SK-N-MC (cell line): ENCODE measurements around the gene ZSWIM3.

Experiments
- DNase-seq: peaks from one replicate; pipeline ENCODE4 v3.0.0-alpha.2; 2011; ENCODE audit warnings: low read depth, low spot score
- H3K27ac ChIP-seq: fragments of 200-600 bp; sonication (generic); 2 replicates; pipeline ENCODE4 v1.5.1; 2016; ENCODE audit warnings: mixed run types
- H3K36me3 ChIP-seq: fragments of 200-600 bp; sonication (generic); 2 replicates; pipeline ENCODE4 v1.6.1; 2017; ENCODE audit warnings: antibody characterized with exemption, low read length, mixed read lengths; ENCODE audit not compliant: insufficient read depth
- H3K4me3 ChIP-seq: fragments of 200-600 bp; sonication (generic); 2 replicates; pipeline ENCODE4 v1.5.1; 2016
- H3K9ac ChIP-seq: fragments of 200-600 bp; sonication (generic); 2 replicates; pipeline ENCODE4 v1.8.0; 2017; ENCODE audit warnings: mixed run types, mixed read lengths; ENCODE audit not compliant: insufficient read length
- H3K9me3 ChIP-seq: fragments of 200-600 bp; sonication (generic); 2 replicates; pipeline ENCODE4 v1.6.1; 2017; ENCODE audit warnings: low read depth, mild to moderate bottlenecking, antibody characterized with exemption, low read length, moderate library complexity, mixed read lengths
- EZH2 ChIP-seq: fragments of 200-600 bp; sonication (generic); IDR thresholded peaks from one replicate; pipeline ENCODE4 v1.6.1; 2017; ENCODE audit warnings: antibody characterized with exemption
- FOXP2 ChIP-seq: optimal IDR thresholded peaks from 2 replicates; pipeline ENCODE3; 2011; ENCODE audit warnings: mild to moderate bottlenecking, moderate library complexity; ENCODE audit not compliant: insufficient read depth; ENCODE audit errors: extremely low read length, control extremely low read depth
- POLR2AphosphoS5 ChIP-seq: IDR thresholded peaks from 2 replicates; pipeline ENCODE4 v1.6.1; 2012; ENCODE audit warnings: mild to moderate bottlenecking, low read depth, low read length, borderline replicate concordance

Gene ZSWIM3

DNA sequence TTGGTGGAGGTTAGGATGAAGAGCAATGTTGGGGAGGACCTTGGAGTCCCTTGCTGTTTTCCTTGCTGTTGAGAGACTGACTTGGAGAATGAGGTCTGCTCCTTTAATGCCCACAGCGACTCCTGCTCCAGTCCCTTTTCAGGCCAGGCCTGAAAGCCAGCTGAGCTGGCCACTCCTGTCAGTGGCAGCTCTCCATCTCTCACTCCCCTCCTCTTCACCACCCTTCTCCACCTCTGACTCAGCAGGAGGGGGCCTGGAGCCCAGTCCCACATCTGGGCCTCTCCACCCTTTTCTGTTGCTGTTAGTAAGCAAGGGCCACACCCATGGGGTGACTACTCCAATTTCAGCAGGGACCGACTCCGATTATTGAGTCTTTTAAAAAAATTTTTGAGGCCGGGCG is 21.6 kb upstream of the ZSWIM3 start:
- H3K36me3 ChIP-seq, result no peaks in the 10 kb centered on the region
- no peak overlapping the region for H3K27ac ChIP-seq
- DNase-seq, result no peak
- TF ChIP-seq EZH2 (no peak), FOXP2 (no peak), POLR2AphosphoS5 (no peak)
- no peaks in the 10 kb centered on the region for H3K9me3 ChIP-seq
- no peak overlapping the region for H3K4me3 ChIP-seq
- no peak overlapping the region for H3K9ac ChIP-seq

DNA sequence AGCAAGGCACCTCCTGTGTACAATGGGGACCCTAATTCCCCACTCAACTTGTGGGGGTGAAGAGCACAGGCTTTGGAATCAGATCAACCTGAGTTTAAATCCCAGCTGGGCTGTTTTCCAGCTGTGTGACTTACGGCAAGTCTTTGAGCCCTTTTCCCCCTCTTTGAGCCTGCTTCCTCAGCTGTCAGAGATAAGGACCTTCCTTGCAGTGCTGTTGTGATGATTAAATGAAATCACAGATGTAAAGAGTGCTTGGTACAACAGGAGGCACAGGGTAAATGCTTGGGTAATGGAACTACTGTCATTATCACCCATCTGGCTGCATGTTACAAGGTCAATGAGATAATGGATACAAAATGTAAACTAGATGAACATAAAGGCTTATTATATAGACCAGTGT is 20.6 kb upstream of the ZSWIM3 start:
- no peak for DNase-seq
- Histone ChIP-seq H3K9me3 (no peaks in the 10 kb centered on the region), H3K9ac (no peak overlapping the region), H3K36me3 (no peaks in the 10 kb centered on the region), H3K4me3 (no peak overlapping the region), H3K27ac (no peak overlapping the region)
- TF ChIP-seq FOXP2 (no peak), EZH2 (no peak), POLR2AphosphoS5 (no peak)

DNA sequence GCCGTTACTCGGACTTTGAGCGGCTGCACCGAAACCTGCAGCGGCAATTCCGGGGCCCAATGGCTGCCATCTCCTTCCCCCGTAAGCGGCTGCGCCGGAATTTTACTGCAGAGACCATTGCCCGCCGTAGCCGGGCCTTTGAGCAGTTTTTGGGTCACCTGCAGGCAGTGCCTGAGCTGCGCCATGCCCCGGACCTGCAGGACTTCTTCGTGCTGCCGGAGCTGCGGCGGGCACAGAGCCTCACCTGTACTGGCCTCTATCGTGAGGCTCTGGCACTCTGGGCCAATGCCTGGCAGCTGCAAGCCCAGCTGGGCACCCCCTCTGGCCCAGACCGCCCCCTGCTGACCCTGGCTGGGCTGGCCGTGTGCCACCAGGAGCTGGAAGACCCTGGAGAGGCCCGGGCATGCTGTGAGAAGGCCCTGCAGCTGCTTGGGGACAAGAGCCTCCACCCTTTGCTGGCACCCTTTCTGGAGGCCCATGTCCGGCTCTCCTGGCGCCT is 16.7 kb upstream of the ZSWIM3 start:
- DNase-seq, result no peak
- no peak for TF ChIP-seq POLR2AphosphoS5
- TF ChIP-seq EZH2, result no peak
- no peak for TF ChIP-seq FOXP2
- H3K9ac ChIP-seq, result no peak overlapping the region
- H3K27ac ChIP-seq, result no peak overlapping the region
- no peaks in the 10 kb centered on the region for H3K9me3 ChIP-seq
- H3K36me3 ChIP-seq, result no peaks in the 10 kb centered on the region; the same call in 1 of the 2 replicates
- no peak overlapping the region for H3K4me3 ChIP-seq

DNA sequence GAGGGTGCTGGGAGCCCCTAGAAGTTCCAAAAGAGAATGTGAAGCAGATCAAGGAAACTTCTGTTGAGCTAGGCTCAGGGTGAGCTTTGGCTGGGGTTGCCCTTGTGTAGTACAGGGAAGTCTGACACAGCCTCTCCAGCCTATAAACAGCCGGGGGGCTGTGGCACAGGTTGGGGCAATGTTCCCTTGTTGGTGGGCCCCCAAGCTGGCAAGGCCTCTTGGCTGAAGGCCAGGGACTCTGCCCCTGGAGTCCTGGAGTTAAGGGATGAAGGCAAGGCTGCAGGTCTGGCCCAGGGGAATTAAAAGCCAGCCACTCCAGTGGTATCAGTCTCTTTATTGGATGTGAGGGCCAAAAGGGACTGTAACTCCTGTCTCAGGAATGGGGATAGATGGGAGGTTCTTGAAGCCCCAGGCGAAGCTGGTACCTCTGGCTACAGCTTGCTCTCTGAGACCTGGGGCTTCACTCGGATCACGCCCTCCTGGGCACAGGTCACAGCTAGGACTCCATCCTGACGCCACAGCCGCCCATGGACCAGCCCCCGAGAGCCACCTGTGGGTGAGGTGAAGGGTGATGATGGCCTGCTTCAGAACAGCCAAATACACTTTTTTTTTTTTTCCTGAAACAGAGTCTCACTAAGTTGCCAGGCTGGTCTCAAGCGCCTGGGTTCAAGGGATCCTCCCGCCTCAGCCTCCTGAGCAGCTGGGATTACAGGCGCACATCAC is 15.8 kb upstream of the ZSWIM3 start:
- H3K9me3 ChIP-seq, result no peaks in the 10 kb centered on the region
- TF ChIP-seq FOXP2 (no peak), EZH2 (no peak), POLR2AphosphoS5 (no peak)
- H3K36me3 ChIP-seq, result no peaks in the 10 kb centered on the region; the same call in 1 of the 2 replicates
- no peak overlapping the region for H3K4me3 ChIP-seq
- no peak overlapping the region for H3K27ac ChIP-seq
- no peak overlapping the region for H3K9ac ChIP-seq
- no peak for DNase-seq

DNA sequence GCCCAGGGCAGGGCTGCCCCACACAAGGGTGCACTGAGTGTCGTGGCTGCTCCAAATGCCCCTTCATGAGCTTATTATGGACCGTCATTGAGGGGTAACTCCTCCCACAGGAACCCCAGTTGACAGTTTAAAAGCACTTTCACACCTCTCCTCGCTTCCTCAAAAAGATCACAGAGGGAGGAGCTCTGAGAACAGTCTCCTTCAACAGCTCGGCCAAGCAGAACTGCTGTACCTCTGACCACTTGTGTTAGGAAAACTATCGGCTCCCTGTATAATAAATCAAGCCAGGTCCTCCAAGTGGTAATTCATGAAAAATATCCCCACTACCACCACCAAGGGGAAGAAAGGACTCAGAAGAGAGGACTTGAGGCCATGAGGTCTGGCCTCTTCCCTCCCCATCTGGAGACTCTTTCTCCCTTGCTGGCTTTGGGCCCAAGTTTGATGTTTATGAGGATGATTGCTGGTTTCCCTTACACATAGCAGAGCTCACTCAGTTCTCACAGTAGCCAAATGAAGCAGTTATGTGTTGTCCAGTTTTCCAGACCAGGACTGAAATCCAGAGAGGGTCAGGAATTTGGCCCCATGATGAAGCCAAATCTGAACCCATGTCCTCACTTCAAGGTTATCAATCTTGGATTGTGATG is 15.1 kb upstream of the ZSWIM3 start:
- Histone ChIP-seq H3K9me3 (no peaks in the 10 kb centered on the region), H3K9ac (no peak overlapping the region), H3K27ac (no peak overlapping the region), H3K4me3 (no peak overlapping the region), H3K36me3 (no peaks in the 10 kb centered on the region; the same call in 1 of the 2 replicates)
- no peak for TF ChIP-seq POLR2AphosphoS5
- no peak for TF ChIP-seq EZH2
- no peak for TF ChIP-seq FOXP2
- DNase-seq, result no peak

DNA sequence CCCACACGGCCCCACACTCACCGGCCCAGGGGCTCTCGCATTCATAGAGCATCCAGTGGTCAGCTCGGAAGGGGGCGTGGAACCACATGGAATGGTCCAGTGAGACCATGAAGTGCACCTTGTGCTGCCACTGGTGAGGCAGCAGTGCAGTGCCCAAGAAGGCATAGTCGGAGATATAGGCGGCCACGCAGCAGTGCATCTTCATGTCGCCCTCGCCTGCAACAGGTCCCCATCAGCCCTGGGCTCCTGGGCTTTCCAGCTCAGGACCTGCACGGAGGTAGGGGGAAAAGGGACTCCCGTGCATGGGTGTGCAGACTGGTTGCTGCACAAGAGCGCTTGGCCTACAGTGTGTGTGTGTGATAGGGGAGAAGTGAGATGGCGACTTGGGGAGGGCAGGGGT is 13.9 kb upstream of the ZSWIM3 start:
- no peak for TF ChIP-seq EZH2
- no peak for TF ChIP-seq FOXP2
- TF ChIP-seq POLR2AphosphoS5, result no peak
- H3K4me3 ChIP-seq, result no peak overlapping the region
- no peak for DNase-seq
- H3K9ac ChIP-seq, result no peak overlapping the region
- H3K36me3 ChIP-seq, result no peaks in the 10 kb centered on the region; the same call in 1 of the 2 replicates
- H3K27ac ChIP-seq, result no peak overlapping the region
- H3K9me3 ChIP-seq, result no peaks in the 10 kb centered on the region

DNA sequence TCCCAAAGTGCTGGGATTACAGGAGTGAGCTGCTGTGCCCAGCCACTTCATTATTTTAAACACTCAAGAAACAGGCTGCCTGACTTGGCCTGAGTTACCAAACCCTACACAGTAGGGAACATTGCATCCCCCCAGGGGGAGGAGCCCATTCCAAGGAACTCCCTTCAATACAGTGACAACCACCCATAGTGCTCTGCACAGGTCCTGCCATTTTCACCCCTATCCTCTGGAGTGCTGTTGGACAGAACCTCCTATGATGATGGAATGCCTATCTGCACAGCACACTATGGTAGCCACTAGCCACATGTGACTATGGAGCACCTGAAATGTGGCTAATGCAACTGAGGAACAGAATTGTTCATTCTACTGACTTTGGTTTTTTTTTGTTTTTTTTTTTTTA is 12.0 kb upstream of the ZSWIM3 start:
- TF ChIP-seq POLR2AphosphoS5 (no peak), EZH2 (no peak), FOXP2 (no peak)
- H3K27ac ChIP-seq, result no peak overlapping the region
- no peak for DNase-seq

DNA sequence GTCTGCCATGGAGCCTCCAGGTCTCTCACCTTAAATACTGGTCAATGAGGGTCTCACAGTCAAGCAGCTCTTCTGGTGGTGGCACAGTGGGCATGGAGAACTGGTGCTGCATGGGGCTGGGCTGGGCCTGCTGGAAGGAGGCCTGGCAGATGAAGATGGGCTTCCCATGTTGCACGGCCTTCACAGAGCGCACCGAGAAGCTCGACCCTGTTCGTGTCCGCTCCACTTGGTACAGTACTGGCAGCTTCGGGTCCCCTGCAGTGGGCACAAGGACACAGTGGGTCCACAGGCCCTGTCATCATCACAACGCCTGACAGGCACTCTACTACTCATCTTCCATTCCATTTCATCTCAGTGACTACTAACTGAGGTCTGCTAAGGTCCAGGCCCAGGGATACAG is 9.0 kb upstream of the ZSWIM3 start:
- DNase-seq, result no peak
- TF ChIP-seq POLR2AphosphoS5 (no peak), FOXP2 (no peak), EZH2 (no peak)
- Histone ChIP-seq H3K27ac (no peak overlapping the region), H3K36me3 (no peaks in the 10 kb centered on the region; the same call in 1 of the 2 replicates), H3K4me3 (no peak overlapping the region), H3K9me3 (no peaks in the 10 kb centered on the region), H3K9ac (no peak overlapping the region)

More for the DNA sequence above, 12.0 kb upstream of the ZSWIM3 start:
- no peak overlapping the region for H3K4me3 ChIP-seq
- no peaks in the 10 kb centered on the region for H3K9me3 ChIP-seq
- no peak overlapping the region for H3K9ac ChIP-seq
- H3K36me3 ChIP-seq, result no peaks in the 10 kb centered on the region; the same call in 1 of the 2 replicates

DNA sequence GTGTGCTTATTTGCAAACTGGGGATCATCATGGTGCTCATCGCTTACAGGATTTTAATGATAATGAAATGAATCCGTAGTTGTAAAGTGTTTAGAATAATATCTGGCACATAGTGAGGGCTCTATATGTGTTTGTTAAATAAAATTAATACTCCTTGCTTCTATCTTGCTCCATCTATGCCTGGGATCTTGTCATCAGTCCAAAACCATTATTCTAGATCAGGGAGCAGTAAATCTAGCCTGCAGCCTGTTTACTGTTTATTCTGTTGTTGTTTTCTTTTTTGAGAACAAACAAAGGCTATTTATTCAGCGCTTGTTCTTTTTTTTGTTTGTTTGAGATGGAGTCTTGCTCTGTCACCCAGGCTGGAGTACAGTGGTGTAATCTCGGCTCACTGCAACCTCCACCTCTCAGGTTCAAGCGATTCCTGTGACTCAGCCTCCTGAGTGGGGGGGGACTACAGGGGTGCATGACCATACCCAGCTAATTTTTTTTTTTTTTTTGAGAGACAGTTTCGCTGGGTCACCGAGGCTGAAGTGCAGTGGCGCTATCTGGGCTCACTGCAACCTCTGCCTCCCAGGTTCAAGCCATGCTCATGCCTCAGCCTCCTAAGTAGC is 8.3 kb upstream of the ZSWIM3 start:
- Histone ChIP-seq H3K9me3 (no peaks in the 10 kb centered on the region), H3K27ac (no peak overlapping the region), H3K9ac (no peak overlapping the region), H3K4me3 (no peak overlapping the region), H3K36me3 (no peaks in the 10 kb centered on the region)
- no peak for DNase-seq
- TF ChIP-seq FOXP2 (no peak), EZH2 (no peak), POLR2AphosphoS5 (no peak)
